ENCODE data around the gene DPYSL3.

The DPYSL3 gene

GRCh38 chr5:147400126-147400809 is 109.6 kb downstream of the DPYSL3 start:
- no peak for TF ChIP-seq CTCF (IDR thresholded peaks at IDR 0.05; ENCODE audit: poor library complexity, severe bottlenecking)
- H3K4me3 ChIP-seq (ENCODE audit: severe bottlenecking) = no peak overlapping the region
- H3K27ac ChIP-seq (ENCODE audit: poor library complexity, severe bottlenecking) = no peak overlapping the region
- H3K4me1 ChIP-seq (ENCODE audit: insufficient read depth, poor library complexity, severe bottlenecking) = peaks cover 10% of the 10 kb centered on the region
- H3K27me3 ChIP-seq (ENCODE audit: insufficient read depth, poor library complexity, severe bottlenecking) = no peaks in the 10 kb centered on the region
- ATAC-seq (ENCODE audit: low read depth) (no peak), DNase-seq (ENCODE audit: low spot score) (no peak)
- no peaks in the 10 kb centered on the region for H3K9me3 ChIP-seq (ENCODE audit: severe bottlenecking)
- no peaks in the 10 kb centered on the region for H3K36me3 ChIP-seq (ENCODE audit: low read depth)

GRCh38 chr5:147398860-147399259 is 111.0 kb downstream of the DPYSL3 start:
- H3K27me3 ChIP-seq (ENCODE audit: insufficient read depth, poor library complexity, severe bottlenecking) = no peaks in the 10 kb centered on the region
- TF ChIP-seq CTCF (IDR thresholded peaks at IDR 0.05; ENCODE audit: poor library complexity, severe bottlenecking) = no peak
- no peak overlapping the region for H3K27ac ChIP-seq (ENCODE audit: poor library complexity, severe bottlenecking)
- ATAC-seq (ENCODE audit: low read depth) (no peak), DNase-seq (ENCODE audit: low spot score) (no peak)
- H3K4me3 ChIP-seq (ENCODE audit: severe bottlenecking) = no peak overlapping the region
- H3K9me3 ChIP-seq (ENCODE audit: severe bottlenecking) = no peaks in the 10 kb centered on the region
- no peaks in the 10 kb centered on the region for H3K36me3 ChIP-seq (ENCODE audit: low read depth)
- H3K4me1 ChIP-seq (ENCODE audit: insufficient read depth, poor library complexity, severe bottlenecking) = peaks cover 2% of the 10 kb centered on the region

GRCh38 chr5:147397616-147398015 is 112.3 kb downstream of the DPYSL3 start:
- H3K4me1 ChIP-seq (ENCODE audit: insufficient read depth, poor library complexity, severe bottlenecking) = no peaks in the 10 kb centered on the region

GRCh38 chr5:147396070-147396823 is 113.6 kb downstream of the DPYSL3 start:
- no peak overlapping the region for H3K27ac ChIP-seq (ENCODE audit: poor library complexity, severe bottlenecking)
- no peaks in the 10 kb centered on the region for H3K27me3 ChIP-seq (ENCODE audit: insufficient read depth, poor library complexity, severe bottlenecking)
- no peak overlapping the region for H3K4me3 ChIP-seq (ENCODE audit: severe bottlenecking)
- ATAC-seq (ENCODE audit: low read depth) (no peak), DNase-seq (ENCODE audit: low spot score) (no peak)
- no peaks in the 10 kb centered on the region for H3K36me3 ChIP-seq (ENCODE audit: low read depth)
- no peaks in the 10 kb centered on the region for H3K4me1 ChIP-seq (ENCODE audit: insufficient read depth, poor library complexity, severe bottlenecking)
- TF ChIP-seq CTCF (IDR thresholded peaks at IDR 0.05; ENCODE audit: poor library complexity, severe bottlenecking) = no peak
- H3K9me3 ChIP-seq (ENCODE audit: severe bottlenecking) = no peaks in the 10 kb centered on the region

More at GRCh38 chr5:147397616-147398015, 112.3 kb downstream of the DPYSL3 start:
- no peaks in the 10 kb centered on the region for H3K9me3 ChIP-seq (ENCODE audit: severe bottlenecking)
- H3K27me3 ChIP-seq (ENCODE audit: insufficient read depth, poor library complexity, severe bottlenecking) = no peaks in the 10 kb centered on the region
- TF ChIP-seq CTCF (IDR thresholded peaks at IDR 0.05; ENCODE audit: poor library complexity, severe bottlenecking) = no peak
- H3K36me3 ChIP-seq (ENCODE audit: low read depth) = no peaks in the 10 kb centered on the region
- ATAC-seq (ENCODE audit: low read depth) = no peak
- no peak overlapping the region for H3K27ac ChIP-seq (ENCODE audit: poor library complexity, severe bottlenecking)
- no peak overlapping the region for H3K4me3 ChIP-seq (ENCODE audit: severe bottlenecking)
- no peak for DNase-seq (ENCODE audit: low spot score)
